Keratinocyte (primary cell): Measurements from ENCODE around the gene ME1. TPM values are rescaled to one million over a fixed set of nuclear protein-coding genes. Genes with fewer than 3 reads are reported as not detected.

Source experiments
- DNase-seq: peaks from one replicate; pipeline ENCODE4 v3.0.0-alpha.2; 2011; ENCODE audit warnings: low read depth, missing footprints, low spot score
- FAIRE-seq: peaks from 2 replicates; lab custom pipeline; 2011; peaks lifted over from hg19 to GRCh38; lab: Jason Lieb, UNC
- H2AFZ ChIP-seq: 2 replicates; pipeline ENCODE4 v1.6.0; 2012; ENCODE audit warnings: low read length, control low read depth, inconsistent platforms; ENCODE audit not compliant: control insufficient read depth
- H3K27ac ChIP-seq: 2 replicates; pipeline ENCODE4 v1.5.1; 2011; ENCODE audit warnings: low read length; ENCODE audit not compliant: control insufficient read depth, insufficient read depth
- H3K27me3 ChIP-seq: 3 replicates; pipeline ENCODE4 v1.6.0; 2011; ENCODE audit warnings: low read length; ENCODE audit not compliant: control insufficient read depth, insufficient read depth; ENCODE audit errors: extremely low read depth
- H3K36me3 ChIP-seq, 2 experiments: 2 replicates in 1 of 2; 3 replicates in 1 of 2; pipeline ENCODE4 v1.5.1; 2011; ENCODE audit warnings: low read length in 2 of 2, mild to moderate bottlenecking in 1 of 2; ENCODE audit not compliant: control insufficient read depth in 2 of 2, insufficient read depth in 2 of 2; ENCODE audit errors: extremely low read depth in 1 of 2
- H3K4me1 ChIP-seq: 3 replicates; pipeline ENCODE4 v1.5.1; 2011; ENCODE audit warnings: low read length; ENCODE audit not compliant: control insufficient read depth, insufficient read depth; ENCODE audit errors: extremely low read depth
- H3K4me2 ChIP-seq: 3 replicates; pipeline ENCODE4 v1.6.0; 2011; ENCODE audit warnings: low read depth, low read length; ENCODE audit not compliant: control insufficient read depth, insufficient read depth; ENCODE audit errors: extremely low read depth
- H3K4me3 ChIP-seq, 3 experiments: fragments of 200-600 bp in 1 of 3; sonication (generic) in 1 of 3; 2 replicates in 2 of 3; 3 replicates in 1 of 3; pipeline ENCODE4 v1.5.1; 2011 to 2016; ENCODE audit warnings: low read length in 3 of 3, mild to moderate bottlenecking in 3 of 3, control low read depth in 2 of 3, inconsistent platforms in 1 of 3, low read depth in 1 of 3, mixed read lengths in 1 of 3, mixed run types in 1 of 3, moderate library complexity in 1 of 3; ENCODE audit not compliant: control insufficient read depth in 2 of 3, insufficient read depth in 2 of 3; ENCODE audit errors: extremely low read depth in 1 of 3
- H3K79me2 ChIP-seq: 2 replicates; pipeline ENCODE4 v1.6.0; 2012; ENCODE audit warnings: low read length; ENCODE audit not compliant: control insufficient read depth, insufficient read depth
- H3K9ac ChIP-seq: 3 replicates; pipeline ENCODE4 v1.6.0; 2011; ENCODE audit warnings: low read length; ENCODE audit not compliant: control insufficient read depth, insufficient read depth; ENCODE audit errors: extremely low read depth
- H3K9me1 ChIP-seq: 3 replicates; pipeline ENCODE4 v1.6.0; 2011; ENCODE audit warnings: low read length; ENCODE audit not compliant: control insufficient read depth, insufficient read depth; ENCODE audit errors: extremely low read depth
- H3K9me3 ChIP-seq: 2 replicates; pipeline ENCODE4 v1.5.1; 2012; ENCODE audit warnings: low read depth, low read length; ENCODE audit not compliant: control insufficient read depth
- H4K20me1 ChIP-seq: 3 replicates; pipeline ENCODE4 v1.6.0; 2011; ENCODE audit warnings: low read length; ENCODE audit not compliant: control insufficient read depth, insufficient read depth; ENCODE audit errors: extremely low read depth
- EZH2 ChIP-seq: IDR thresholded peaks from one replicate; pipeline ENCODE4 v1.6.1; 2012; ENCODE audit warnings: inconsistent platforms, mild to moderate bottlenecking, low read length, moderate library complexity
- dilution Hi-C: fragments of 300-500 bp; cut with MboI; formaldehyde crosslinking; loops from one replicate; pipeline ENCODE4 v1.7.0; 2020; ENCODE audit warnings: low sequenced_read_pairs; ENCODE audit not compliant: extremely low pct_ligation_motif_present
- polyA plus RNA-seq, 5 experiments: library from polyadenylated mRNA; depleted of rRNA in 3 of 5; stranded (reverse) in 3 of 5; stranded (forward) in 1 of 5; unstranded in 1 of 5; fragments of >200 nt; gene quantifications; 1 replicate in 1 of 5; 2 replicates in 3 of 5; 3 replicates in 1 of 5; pipeline versions ENCODE4 v1.2.1 to v1.2.3, GENCODE V29; 2011 to 2012; ENCODE audit warnings: missing spikeins in 2 of 5, low read depth in 1 of 5, low replicate concordance in 1 of 5
- TF ChIP-seq, protein P1 (sequence below), 3 experiments: IDR thresholded peaks in 1 of 3; conservative IDR thresholded peaks in 1 of 3; optimal IDR thresholded peaks in 1 of 3; 2 replicates in 2 of 3; 3 replicates in 1 of 3; pipeline versions ENCODE3 to v1.5.1; 2011; ENCODE audit warnings: low read length in 3 of 3, mild to moderate bottlenecking in 3 of 3, moderate library complexity in 2 of 3, control low read depth in 1 of 3, inconsistent platforms in 1 of 3; ENCODE audit not compliant: insufficient read depth in 2 of 3; ENCODE audit errors: extremely low read depth in 1 of 3

The ME1 gene
- polyA plus RNA-seq, 1 donor (not counting 4 experiments of a cell fraction or from before 2014, with no cell fraction given), result 27.7 TPM

DNA sequence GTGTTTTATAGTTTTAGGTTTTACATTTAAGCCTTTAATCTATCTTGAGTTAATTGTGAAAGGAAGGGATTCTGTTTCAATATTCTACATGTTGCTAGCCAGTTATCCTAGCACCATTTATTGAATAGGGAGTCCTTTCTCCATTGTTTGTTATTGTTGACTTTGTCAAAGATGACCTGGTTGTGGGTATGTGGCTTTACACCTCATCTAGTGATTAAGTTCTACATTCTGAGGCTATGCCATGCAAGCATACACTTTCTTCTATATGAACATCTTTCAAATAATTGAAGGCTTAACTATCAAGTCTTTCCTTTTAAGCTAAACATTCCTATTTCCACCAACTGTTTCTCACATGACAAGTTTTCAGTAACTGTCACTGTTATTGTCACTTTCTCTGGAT lies 46.1 kb downstream of the ME1 start:
- Histone ChIP-seq H3K36me3 (no peaks in the 10 kb centered on the region), H3K9me3 (no peaks in the 10 kb centered on the region), H3K9ac (no peak overlapping the region), H3K27ac (no peak overlapping the region), H3K27me3 (no peaks in the 10 kb centered on the region), H3K79me2 (peaks cover 1% of the 10 kb centered on the region), H4K20me1 (no peaks in the 10 kb centered on the region), H3K4me1 (no peaks in the 10 kb centered on the region), H2AFZ (no peak overlapping the region), H3K9me1 (no peaks in the 10 kb centered on the region), H3K4me2 (no peak overlapping the region), H3K4me3 (no peak overlapping the region)
- no peak for TF ChIP-seq EZH2
- TF ChIP-seq, protein P1, sequence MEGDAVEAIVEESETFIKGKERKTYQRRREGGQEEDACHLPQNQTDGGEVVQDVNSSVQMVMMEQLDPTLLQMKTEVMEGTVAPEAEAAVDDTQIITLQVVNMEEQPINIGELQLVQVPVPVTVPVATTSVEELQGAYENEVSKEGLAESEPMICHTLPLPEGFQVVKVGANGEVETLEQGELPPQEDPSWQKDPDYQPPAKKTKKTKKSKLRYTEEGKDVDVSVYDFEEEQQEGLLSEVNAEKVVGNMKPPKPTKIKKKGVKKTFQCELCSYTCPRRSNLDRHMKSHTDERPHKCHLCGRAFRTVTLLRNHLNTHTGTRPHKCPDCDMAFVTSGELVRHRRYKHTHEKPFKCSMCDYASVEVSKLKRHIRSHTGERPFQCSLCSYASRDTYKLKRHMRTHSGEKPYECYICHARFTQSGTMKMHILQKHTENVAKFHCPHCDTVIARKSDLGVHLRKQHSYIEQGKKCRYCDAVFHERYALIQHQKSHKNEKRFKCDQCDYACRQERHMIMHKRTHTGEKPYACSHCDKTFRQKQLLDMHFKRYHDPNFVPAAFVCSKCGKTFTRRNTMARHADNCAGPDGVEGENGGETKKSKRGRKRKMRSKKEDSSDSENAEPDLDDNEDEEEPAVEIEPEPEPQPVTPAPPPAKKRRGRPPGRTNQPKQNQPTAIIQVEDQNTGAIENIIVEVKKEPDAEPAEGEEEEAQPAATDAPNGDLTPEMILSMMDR (optimal IDR thresholded peaks at IDR 0.05 in 1 of 3, IDR thresholded peaks at IDR 0.05 in 1 of 3, conservative IDR thresholded peaks at IDR 0.05 in 1 of 3; ENCODE audit: extremely low read depth in 1 of 3, insufficient read depth in 2 of 3, low read length in 3 of 3), result no peak
- FAIRE-seq (no peak), DNase-seq (no peak)
- dilution Hi-C loops, result no loop called here

DNA sequence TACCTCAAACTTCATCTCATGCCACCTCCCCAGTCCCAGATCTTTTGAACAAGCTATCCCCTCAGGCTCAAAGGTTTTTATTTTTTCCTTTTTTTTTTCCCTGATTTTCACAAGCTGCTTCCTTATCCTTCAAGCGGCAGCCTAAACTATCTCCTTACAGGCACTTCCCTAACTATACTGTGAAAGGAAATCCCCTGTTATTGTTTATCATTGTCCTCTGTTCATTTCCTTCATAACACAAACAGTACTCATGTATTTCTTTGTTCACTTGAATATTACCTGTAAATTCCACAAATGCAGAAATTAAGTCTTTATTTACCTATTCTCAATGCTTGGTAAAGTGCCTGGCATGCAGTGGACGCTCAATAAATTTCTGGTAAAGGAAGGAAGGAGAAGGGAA lies 48.9 kb downstream of the ME1 start:
- dilution Hi-C loops, result no loop called here
- H3K27me3 ChIP-seq, result no peaks in the 10 kb centered on the region
- no peaks in the 10 kb centered on the region for H3K79me2 ChIP-seq
- no peaks in the 10 kb centered on the region for H3K9me3 ChIP-seq
- FAIRE-seq (no peak), DNase-seq (no peak)
- H3K9me1 ChIP-seq, result no peaks in the 10 kb centered on the region
- no peak overlapping the region for H3K4me2 ChIP-seq
- H3K9ac ChIP-seq, result no peak overlapping the region
- H4K20me1 ChIP-seq, result no peaks in the 10 kb centered on the region
- no peak overlapping the region for H3K27ac ChIP-seq
- peaks cover 12% of the 10 kb centered on the region for H3K4me1 ChIP-seq
- no peaks in the 10 kb centered on the region for H3K36me3 ChIP-seq
- TF ChIP-seq, protein P1 (optimal IDR thresholded peaks at IDR 0.05 in 1 of 3, IDR thresholded peaks at IDR 0.05 in 1 of 3, conservative IDR thresholded peaks at IDR 0.05 in 1 of 3; ENCODE audit: extremely low read depth in 1 of 3, insufficient read depth in 2 of 3, low read length in 3 of 3), result no peak
- no peak for TF ChIP-seq EZH2
- H2AFZ ChIP-seq, result no peak overlapping the region
- no peak overlapping the region for H3K4me3 ChIP-seq
